Activated effector memory CD4-positive, alpha-beta T cell treated with anti-CD3 and anti-CD28 coated beads, Interleukin-2, amount 50 U/mL, for 16 hours (primary cell): ENCODE measurements around the gene TTF1.

ENCODE experiments used
- DNase-seq: peaks from one replicate; pipeline ENCODE4 v3.0.0-alpha.2; 2020

TTF1 gene, protein sequence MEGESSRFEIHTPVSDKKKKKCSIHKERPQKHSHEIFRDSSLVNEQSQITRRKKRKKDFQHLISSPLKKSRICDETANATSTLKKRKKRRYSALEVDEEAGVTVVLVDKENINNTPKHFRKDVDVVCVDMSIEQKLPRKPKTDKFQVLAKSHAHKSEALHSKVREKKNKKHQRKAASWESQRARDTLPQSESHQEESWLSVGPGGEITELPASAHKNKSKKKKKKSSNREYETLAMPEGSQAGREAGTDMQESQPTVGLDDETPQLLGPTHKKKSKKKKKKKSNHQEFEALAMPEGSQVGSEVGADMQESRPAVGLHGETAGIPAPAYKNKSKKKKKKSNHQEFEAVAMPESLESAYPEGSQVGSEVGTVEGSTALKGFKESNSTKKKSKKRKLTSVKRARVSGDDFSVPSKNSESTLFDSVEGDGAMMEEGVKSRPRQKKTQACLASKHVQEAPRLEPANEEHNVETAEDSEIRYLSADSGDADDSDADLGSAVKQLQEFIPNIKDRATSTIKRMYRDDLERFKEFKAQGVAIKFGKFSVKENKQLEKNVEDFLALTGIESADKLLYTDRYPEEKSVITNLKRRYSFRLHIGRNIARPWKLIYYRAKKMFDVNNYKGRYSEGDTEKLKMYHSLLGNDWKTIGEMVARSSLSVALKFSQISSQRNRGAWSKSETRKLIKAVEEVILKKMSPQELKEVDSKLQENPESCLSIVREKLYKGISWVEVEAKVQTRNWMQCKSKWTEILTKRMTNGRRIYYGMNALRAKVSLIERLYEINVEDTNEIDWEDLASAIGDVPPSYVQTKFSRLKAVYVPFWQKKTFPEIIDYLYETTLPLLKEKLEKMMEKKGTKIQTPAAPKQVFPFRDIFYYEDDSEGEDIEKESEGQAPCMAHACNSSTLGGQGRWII

GRCh38 chr9:132406554-132407122 lies at the start of gene TTF1:
Gene TTF1 (minus strand): TSS chr9:132406840. CDS start chr9:132402821, 4,019 bp downstream.
- peak; percentile 97 for DNase-seq

DNA sequence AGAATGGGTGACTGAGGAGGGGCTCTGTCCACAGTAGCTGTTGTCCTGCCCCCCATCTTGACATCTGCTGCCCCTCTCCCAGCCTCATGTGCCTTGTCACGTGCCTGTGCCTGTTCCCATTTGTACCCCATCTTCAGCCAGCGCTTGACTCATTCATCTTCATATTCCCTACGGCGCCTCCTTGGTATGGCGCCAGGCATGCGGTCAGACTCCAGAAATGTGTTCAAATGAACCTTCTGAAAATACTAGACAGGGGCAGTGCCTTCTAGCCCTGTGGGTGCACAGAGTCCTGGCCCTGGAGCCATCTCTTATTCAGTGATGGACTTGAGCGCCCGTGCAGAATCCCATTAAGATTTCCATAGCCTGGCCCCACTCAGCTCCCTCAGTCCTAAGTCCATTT lies 49.6 kb upstream of the TTF1 start:
- no peak for DNase-seq

DNA sequence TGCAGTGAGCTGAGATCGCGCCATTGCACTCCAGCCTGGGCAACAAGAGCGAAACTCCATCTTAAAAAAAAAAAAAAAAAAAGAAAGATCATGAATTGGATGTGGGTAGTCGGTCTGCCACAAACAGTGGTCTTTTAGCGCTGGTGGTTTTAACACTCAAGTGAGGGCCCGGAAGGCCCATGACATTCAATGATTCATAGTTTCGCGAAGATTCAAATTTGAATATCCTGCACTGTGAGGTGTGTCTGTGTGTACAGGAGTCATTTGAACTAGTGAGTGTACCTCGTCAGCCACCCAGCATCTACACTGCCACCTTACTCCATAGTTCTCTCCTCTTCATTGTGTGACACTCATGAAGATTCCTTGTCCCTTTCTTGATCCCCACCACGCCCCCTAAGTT lies 44.6 kb upstream of the TTF1 start:
- no peak for DNase-seq

DNA sequence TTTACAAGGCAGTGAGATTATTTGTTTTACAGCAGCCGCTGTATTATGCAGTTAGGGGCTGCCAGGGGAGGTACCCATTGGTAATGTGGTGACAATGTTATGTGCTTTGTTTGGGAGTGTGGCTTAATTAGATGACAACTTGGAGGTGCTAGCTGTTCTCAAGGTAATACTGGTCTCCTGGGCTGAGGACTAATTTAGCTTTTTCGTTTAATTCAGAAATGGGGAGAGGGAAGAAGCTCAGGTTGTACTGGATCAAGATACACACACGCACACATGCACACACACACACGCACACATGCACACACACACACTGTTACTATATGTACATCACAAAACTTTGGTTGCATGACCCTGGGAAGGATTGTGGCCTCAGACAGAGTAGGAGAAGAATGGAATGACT lies 41.3 kb upstream of the TTF1 start:
- DNase-seq: no peak

DNA sequence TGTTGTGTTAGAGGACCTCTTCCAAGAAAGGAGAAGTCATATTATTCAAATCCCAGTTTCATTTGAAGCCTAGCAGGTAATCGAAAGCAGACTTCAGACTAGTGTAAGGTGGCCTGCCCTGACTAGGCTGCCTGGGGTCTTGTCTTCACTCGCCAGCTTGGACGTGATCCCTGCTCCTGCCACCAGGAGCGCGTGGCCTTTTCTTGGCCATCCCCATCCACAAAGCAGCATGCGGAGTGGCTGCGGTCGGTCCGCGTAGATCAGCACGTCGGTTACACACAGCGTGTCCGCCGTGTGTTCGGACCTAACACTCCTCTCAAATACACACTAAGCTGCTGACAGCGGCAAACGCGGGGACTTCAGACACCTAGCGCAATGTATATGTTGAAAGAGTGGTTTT lies 40.7 kb upstream of the TTF1 start:
- no peak for DNase-seq

- no peak for DNase-seq
Observed at GRCh38 chr9:132446887-132447286, 40.2 kb upstream of the TTF1 start.

GRCh38 chr9:132443951-132444607 lies 37.4 kb upstream of the TTF1 start:
- DNase-seq: no peak

- DNase-seq: no peak
Observed at GRCh38 chr9:132441404-132441803, 34.8 kb upstream of the TTF1 start.

DNA sequence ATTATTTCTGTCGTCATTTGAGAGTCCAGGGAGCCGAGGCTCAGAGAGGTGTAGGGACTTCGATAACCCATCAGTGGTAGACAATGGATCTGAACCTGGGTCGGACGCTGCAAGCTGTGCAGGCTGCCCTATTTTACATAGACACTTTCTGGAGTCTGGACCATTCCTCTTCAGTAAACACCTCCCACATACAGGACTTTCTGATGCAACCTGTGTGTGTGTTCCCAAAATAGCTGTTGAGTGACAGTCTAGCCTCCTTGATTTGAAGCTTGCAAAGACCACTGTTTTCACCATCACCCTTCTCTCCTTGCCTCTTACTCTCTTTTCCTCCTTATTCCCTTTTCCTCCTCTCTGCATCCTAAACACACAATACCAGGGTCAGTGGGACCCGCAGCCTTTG lies 34.1 kb upstream of the TTF1 start:
- no peak for DNase-seq

- no peak for DNase-seq
Observed at GRCh38 chr9:132439153-132439552, 32.5 kb upstream of the TTF1 start.

DNA sequence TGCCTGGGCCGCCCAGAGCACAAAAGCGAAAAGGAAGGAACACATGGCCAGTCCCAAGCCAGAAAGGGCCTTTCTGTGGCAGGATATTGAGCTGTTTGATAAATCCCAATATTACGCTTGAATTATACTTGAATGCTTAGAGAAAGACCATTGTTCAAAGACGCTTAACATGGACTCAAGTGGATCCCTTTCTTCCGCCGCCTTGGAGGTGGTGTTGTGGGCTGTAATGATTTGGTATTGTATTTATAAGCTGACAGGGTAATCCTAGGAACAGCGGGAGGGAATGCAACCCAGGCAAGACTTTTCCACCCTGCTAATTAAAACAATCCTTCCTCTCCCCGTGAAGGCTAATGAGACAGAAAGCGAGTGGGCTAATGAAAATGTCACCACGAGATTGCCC lies 28.2 kb upstream of the TTF1 start:
- DNase-seq: no peak

DNA sequence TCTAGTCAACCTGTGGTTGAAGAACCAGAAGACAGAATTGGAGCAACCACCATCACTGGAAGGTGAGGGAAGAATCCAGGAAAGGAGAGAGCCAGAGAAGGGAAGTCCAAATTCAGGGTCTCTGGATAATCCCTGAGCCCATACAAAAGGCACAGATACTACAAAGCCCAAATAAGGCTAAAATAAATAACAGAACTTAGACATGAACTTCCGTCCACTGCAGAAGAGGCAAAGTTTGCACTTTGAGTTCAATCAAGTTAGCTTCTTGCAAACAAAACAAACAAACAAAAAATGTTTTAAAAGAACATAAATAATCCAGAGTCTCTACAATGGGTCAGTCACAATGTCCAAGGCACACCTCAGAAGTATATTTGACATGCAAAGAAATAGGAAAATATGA lies 24.4 kb upstream of the TTF1 start:
- no peak for DNase-seq

GRCh38 chr9:132426639-132427414 lies 20.2 kb upstream of the TTF1 start:
- DNase-seq: no peak

- no peak for DNase-seq
Observed at GRCh38 chr9:132425675-132426062, 19.0 kb upstream of the TTF1 start.

- DNase-seq: no peak
Observed at GRCh38 chr9:132424857-132425674, 18.4 kb upstream of the TTF1 start.

DNA sequence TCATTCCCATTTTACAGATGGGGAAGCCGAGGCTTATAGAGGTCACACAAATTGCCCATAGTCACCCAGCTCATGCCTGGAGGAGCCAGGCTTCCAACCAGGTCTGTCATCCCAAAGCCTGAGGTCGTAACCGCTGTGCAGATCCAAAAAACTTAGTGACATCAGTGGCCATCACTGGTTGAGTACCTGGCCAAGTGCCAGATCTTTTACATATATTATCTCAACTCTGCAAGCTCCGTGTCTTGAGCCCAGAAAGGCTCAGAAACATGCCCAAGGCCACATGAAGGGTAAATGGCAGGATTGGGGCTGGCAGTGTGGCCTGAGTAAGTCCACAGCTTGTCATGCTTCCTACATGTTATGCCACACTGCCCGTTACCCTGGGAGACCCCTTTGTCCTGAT lies 16.9 kb upstream of the TTF1 start:
- DNase-seq: no peak

DNA sequence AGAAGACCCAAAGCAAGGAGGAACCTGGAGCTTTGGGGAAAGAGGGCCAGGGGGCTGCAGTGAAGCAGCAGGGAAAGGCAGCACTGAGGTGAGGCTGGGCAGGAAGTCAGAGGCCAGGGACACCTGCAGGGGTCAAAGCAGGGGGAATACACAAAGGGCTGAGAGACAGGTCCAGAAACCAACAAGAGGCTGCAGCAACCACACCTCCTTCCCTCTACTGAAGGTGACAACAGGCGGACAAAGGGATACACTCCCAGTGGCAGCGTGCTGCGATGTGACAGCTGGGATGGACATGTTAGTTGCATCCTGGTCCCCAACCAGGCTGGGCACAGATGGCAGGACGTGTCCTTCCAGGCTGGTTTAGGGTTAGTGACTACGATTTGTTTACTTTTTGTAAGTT lies 15.9 kb upstream of the TTF1 start:
- no peak for DNase-seq

- DNase-seq: peak; percentile 9
Observed at GRCh38 chr9:132418726-132419363, 12.2 kb upstream of the TTF1 start.

GRCh38 chr9:132415181-132415580 lies 8.5 kb upstream of the TTF1 start:
- no peak for DNase-seq

DNA sequence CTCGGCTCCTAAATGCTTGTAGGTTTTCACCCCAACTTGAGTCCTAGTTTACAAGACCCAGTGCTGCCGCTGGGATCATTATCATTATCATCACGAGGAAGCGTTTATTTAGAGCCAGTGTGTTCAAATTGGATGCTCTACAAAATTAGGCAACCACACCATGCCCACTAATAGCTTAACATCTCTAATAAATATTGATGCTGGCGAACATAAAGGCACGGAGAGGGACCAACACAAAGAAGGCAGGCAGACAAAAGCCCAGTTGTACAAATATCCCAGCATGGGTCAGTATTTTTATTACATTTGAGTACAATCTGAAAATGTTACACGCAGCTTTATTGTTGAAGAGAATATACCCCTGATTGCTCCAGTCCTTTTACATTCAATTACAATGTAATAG lies 8.1 kb upstream of the TTF1 start:
- DNase-seq: no peak

- DNase-seq: no peak
Observed at GRCh38 chr9:132413926-132414325, 7.3 kb upstream of the TTF1 start.
